Neural cell (in vitro differentiated cells): ENCODE data around the gene GPR161. TPM values are rescaled to one million over a fixed set of nuclear protein-coding genes. Genes with fewer than 3 reads are reported as not detected.

Source experiments
- H2AFZ ChIP-seq: fragments of 200-600, 300-800 bp; sonication (generic), shearing (Covaris generic); 2 replicates; pipeline ENCODE4 v1.6.0; 2014; ENCODE audit warnings: low read depth, mild to moderate bottlenecking, antibody characterized with exemption, low read length, moderate library complexity
- H3F3A ChIP-seq: fragments of 200-600 bp; shearing (Covaris generic); 2 replicates; pipeline ENCODE4 v1.6.1; 2016; ENCODE audit warnings: mild to moderate bottlenecking, moderate library complexity, mixed read lengths, antibody characterized with exemption, low read length; ENCODE audit not compliant: insufficient read depth, poor library complexity, severe bottlenecking
- H3K27ac ChIP-seq: fragments of 200-600, 300-800 bp; sonication (generic), shearing (Covaris generic); 2 replicates; pipeline ENCODE4 v1.5.1; 2014; ENCODE audit warnings: mild to moderate bottlenecking, low read length, moderate library complexity
- H3K27me3 ChIP-seq: fragments of 300-800, 200-600 bp; sonication (generic), shearing (Covaris generic); 2 replicates; pipeline ENCODE4 v1.6.0; 2014; ENCODE audit warnings: mild to moderate bottlenecking, low read depth, low read length, moderate library complexity; ENCODE audit not compliant: insufficient read depth
- H3K36me3 ChIP-seq: fragments of 300-800, 200-600 bp; sonication (generic), shearing (Covaris generic); 2 replicates; pipeline ENCODE4 v1.5.1; 2014; ENCODE audit warnings: mild to moderate bottlenecking, antibody characterized with exemption, low read length, moderate library complexity; ENCODE audit not compliant: insufficient read depth
- H3K4me2 ChIP-seq: fragments of 300-800, 200-600 bp; sonication (generic), shearing (Covaris generic); 2 replicates; pipeline ENCODE4 v1.6.0; 2014; ENCODE audit warnings: mild to moderate bottlenecking, low read length
- H3K4me3 ChIP-seq: fragments of 300-800, 200-600 bp; sonication (generic), shearing (Covaris generic); 2 replicates; pipeline ENCODE4 v1.5.1; 2014; ENCODE audit warnings: mild to moderate bottlenecking, low read length, moderate library complexity
- H3K79me2 ChIP-seq: fragments of 200-600 bp; shearing (Covaris generic); replicated peaks from 2 replicates; pipeline ENCODE4 v1.6.0; 2014; ENCODE audit warnings: mild to moderate bottlenecking, low read length, moderate library complexity; ENCODE audit not compliant: insufficient read depth
- H3K9ac ChIP-seq: fragments of 300-800, 200-600 bp; sonication (generic), shearing (Covaris generic); 2 replicates; pipeline ENCODE4 v1.6.1; 2016; ENCODE audit warnings: mild to moderate bottlenecking, low read length, mixed read lengths
- H3K9me2 ChIP-seq: fragments of 200-600 bp; shearing (Covaris generic); 2 replicates; pipeline ENCODE4 v1.6.1; 2016; ENCODE audit warnings: mild to moderate bottlenecking, low read length, mixed read lengths; ENCODE audit not compliant: insufficient read depth
- H3K9me3 ChIP-seq: fragments of 200-600, 300-800 bp; sonication (generic), shearing (Covaris generic); 2 replicates; pipeline ENCODE4 v1.6.1; 2016; ENCODE audit warnings: mild to moderate bottlenecking, mixed run types, low read length, moderate library complexity, mixed read lengths
- H4K20me1 ChIP-seq: fragments of 200-600 bp; shearing (Covaris generic); 2 replicates; pipeline ENCODE4 v1.6.1; 2016; ENCODE audit warnings: mild to moderate bottlenecking, mixed run types; ENCODE audit not compliant: insufficient read depth
- CTCF ChIP-seq: fragments of 450-650 bp; IDR thresholded peaks from 2 replicates; pipeline ENCODE4 v1.5.1; 2014; ENCODE audit warnings: antibody characterized with exemption, mild to moderate bottlenecking, moderate library complexity; ENCODE audit not compliant: poor library complexity, severe bottlenecking
- EP300 ChIP-seq: fragments of 450-650 bp; conservative IDR thresholded peaks from 2 replicates; pipeline ENCODE4 v1.6.1; 2014; ENCODE audit warnings: antibody characterized with exemption, mild to moderate bottlenecking, moderate library complexity; ENCODE audit not compliant: poor library complexity, severe bottlenecking
- EZH2 ChIP-seq: fragments of 200-600, 300-800 bp; shearing (Covaris generic), sonication (generic); IDR thresholded peaks from 2 replicates; pipeline ENCODE4 v1.6.1; 2014; ENCODE audit warnings: antibody characterized with exemption, low read length, borderline replicate concordance, mild to moderate bottlenecking; ENCODE audit not compliant: insufficient read depth, poor library complexity, severe bottlenecking
- MXI1 ChIP-seq: fragments of 450-650 bp; conservative IDR thresholded peaks from 2 replicates; pipeline ENCODE4 v1.6.1; 2014; ENCODE audit warnings: antibody characterized with exemption, mild to moderate bottlenecking; ENCODE audit not compliant: poor library complexity, severe bottlenecking
- POLR2AphosphoS5 ChIP-seq: IDR thresholded peaks from 2 replicates; pipeline ENCODE4 v1.6.1; 2012
- RAD21 ChIP-seq: fragments of 450-650 bp; conservative IDR thresholded peaks from 2 replicates; pipeline ENCODE4 v1.6.1; 2014; ENCODE audit warnings: antibody characterized with exemption, mild to moderate bottlenecking, moderate library complexity
- REST ChIP-seq: IDR thresholded peaks from 2 replicates; pipeline ENCODE4 v1.6.1; 2012; ENCODE audit warnings: borderline replicate concordance
- SMC3 ChIP-seq: fragments of 450-650 bp; conservative IDR thresholded peaks from 2 replicates; pipeline ENCODE4 v1.6.1; 2014; ENCODE audit warnings: antibody characterized with exemption, mild to moderate bottlenecking, moderate library complexity; ENCODE audit not compliant: poor library complexity
- TAF1 ChIP-seq: IDR thresholded peaks from 2 replicates; pipeline ENCODE4 v1.6.1; 2012; ENCODE audit warnings: low read depth
- polyA plus RNA-seq: library from polyadenylated mRNA; depleted of rRNA; stranded (reverse); fragments of >200 nt; gene quantifications from 2 replicates; pipeline ENCODE4 v1.2.3, GENCODE V29; 2014

Gene GPR161
- polyA plus RNA-seq, 1 donor from 2014 or later = 39.0 TPM

GRCh38 chr1:168167806-168168205, 31.1 kb upstream of the GPR161 start:
- Histone ChIP-seq H3K27ac (no peak overlapping the region), H3K4me3 (no peak overlapping the region), H3K4me2 (no peak overlapping the region), H2AFZ (no peak overlapping the region), H3K9me3 (no peaks in the 10 kb centered on the region), H3K27me3 (no peaks in the 10 kb centered on the region), H3K9ac (no peak overlapping the region), H4K20me1 (no peaks in the 10 kb centered on the region), H3F3A (no peaks in the 10 kb centered on the region), H3K36me3 (no peaks in the 10 kb centered on the region), H3K9me2 (no peaks in the 10 kb centered on the region), H3K79me2 (no peaks in the 10 kb centered on the region)
- TF ChIP-seq CTCF (no peak), RAD21 (no peak), EP300 (no peak), REST (no peak), EZH2 (no peak), MXI1 (no peak), POLR2AphosphoS5 (no peak), SMC3 (no peak), TAF1 (no peak)

GRCh38 chr1:168164771-168165170, 28.0 kb upstream of the GPR161 start:
- Histone ChIP-seq H3K9me3 (no peaks in the 10 kb centered on the region), H3K9ac (no peak overlapping the region), H3K4me2 (no peak overlapping the region), H3K27me3 (no peaks in the 10 kb centered on the region), H3F3A (no peaks in the 10 kb centered on the region), H3K36me3 (no peaks in the 10 kb centered on the region), H2AFZ (no peak overlapping the region), H3K27ac (no peak overlapping the region), H4K20me1 (no peaks in the 10 kb centered on the region), H3K9me2 (no peaks in the 10 kb centered on the region), H3K79me2 (no peaks in the 10 kb centered on the region), H3K4me3 (no peak overlapping the region)
- no peak for TF ChIP-seq TAF1
- TF ChIP-seq MXI1 = no peak
- TF ChIP-seq REST = no peak
- TF ChIP-seq RAD21 = no peak
- no peak for TF ChIP-seq POLR2AphosphoS5
- TF ChIP-seq SMC3 = no peak
- TF ChIP-seq EP300 = no peak
- no peak for TF ChIP-seq EZH2
- no peak for TF ChIP-seq CTCF
